GM10248 (cell line): ENCODE results near the gene PCCA.
"Not testable (repeated sequence)": the region's sequence is repeated elsewhere in the genome, so short reads cannot be mapped to it uniquely, and the experiment has no call there.

Experiments
- CTCF ChIA-PET: fragments of 300-600 bp; sonication (Branson Sonifier 250); formaldehyde crosslinking; extraction: SDS; loops from one replicate; lab custom pipeline; 2021; ENCODE audit warnings: antibody characterized with exemption; lab: Yijun Ruan, JAX
- POLR2A ChIA-PET: fragments of 350-650 bp; sonication (Branson Sonifier 250); formaldehyde crosslinking; extraction: SDS; loops from one replicate; lab custom pipeline; 2020; ENCODE audit warnings: antibody characterized with exemption; lab: Yijun Ruan, JAX
- DNase-seq: peaks from one replicate; pipeline ENCODE4 v3.0.0; 2012; ENCODE audit errors: extremely low spot score
- TF ChIP-seq, protein P1 (sequence below): IDR thresholded peaks from 2 replicates; pipeline ENCODE4 v1.5.1; 2012; ENCODE audit warnings: mild to moderate bottlenecking, low read depth; ENCODE audit errors: extremely low read depth, missing control alignments, control extremely low read depth

Gene PCCA

DNA sequence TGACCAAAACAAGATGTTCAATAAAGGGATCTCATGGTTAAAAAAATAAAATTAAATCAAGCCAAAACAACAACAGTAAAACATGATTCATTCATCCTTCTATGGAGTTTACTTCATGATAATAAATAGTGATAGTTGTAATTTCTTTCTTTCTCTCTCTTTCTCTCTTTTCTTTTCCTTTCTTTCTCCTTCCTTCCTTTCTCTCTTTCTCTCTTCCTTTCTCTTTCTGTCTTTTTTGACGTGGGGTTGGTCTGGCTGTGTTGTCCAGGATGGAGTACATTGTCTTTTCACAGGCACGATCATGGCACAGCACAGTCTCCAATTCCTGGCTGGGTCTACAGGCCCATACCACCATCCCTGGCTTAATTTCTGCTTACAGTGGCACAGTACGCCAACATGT is 29.1 kb upstream of the PCCA start:
- TF ChIP-seq, protein P1, sequence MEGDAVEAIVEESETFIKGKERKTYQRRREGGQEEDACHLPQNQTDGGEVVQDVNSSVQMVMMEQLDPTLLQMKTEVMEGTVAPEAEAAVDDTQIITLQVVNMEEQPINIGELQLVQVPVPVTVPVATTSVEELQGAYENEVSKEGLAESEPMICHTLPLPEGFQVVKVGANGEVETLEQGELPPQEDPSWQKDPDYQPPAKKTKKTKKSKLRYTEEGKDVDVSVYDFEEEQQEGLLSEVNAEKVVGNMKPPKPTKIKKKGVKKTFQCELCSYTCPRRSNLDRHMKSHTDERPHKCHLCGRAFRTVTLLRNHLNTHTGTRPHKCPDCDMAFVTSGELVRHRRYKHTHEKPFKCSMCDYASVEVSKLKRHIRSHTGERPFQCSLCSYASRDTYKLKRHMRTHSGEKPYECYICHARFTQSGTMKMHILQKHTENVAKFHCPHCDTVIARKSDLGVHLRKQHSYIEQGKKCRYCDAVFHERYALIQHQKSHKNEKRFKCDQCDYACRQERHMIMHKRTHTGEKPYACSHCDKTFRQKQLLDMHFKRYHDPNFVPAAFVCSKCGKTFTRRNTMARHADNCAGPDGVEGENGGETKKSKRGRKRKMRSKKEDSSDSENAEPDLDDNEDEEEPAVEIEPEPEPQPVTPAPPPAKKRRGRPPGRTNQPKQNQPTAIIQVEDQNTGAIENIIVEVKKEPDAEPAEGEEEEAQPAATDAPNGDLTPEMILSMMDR = no peak
- no peak for DNase-seq
- CTCF ChIA-PET = no interaction called here

DNA sequence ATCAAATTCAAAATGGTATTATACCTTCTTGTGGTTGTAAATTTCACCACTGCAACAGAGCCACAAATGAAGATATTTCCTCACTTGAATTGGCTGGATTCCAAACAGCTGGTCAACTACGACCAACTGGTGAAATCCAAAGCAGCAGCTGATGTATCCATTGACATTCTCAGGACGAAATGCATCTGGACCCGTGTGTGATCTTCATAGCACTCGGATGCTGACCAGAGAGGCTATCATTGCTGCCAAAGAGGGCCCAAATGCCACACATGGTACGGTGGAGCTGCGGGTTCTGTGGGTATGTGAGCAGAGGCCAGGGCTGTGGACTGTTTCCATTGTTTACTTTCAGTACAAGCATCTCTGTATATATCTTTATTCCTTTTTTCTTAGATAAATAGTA is 25.6 kb upstream of the PCCA start:
- ChIA-PET POLR2A (no interaction called here), CTCF (no interaction called here)
- DNase-seq = no peak
- TF ChIP-seq, protein P1 = no peak

More for the DNA sequence above, 29.1 kb upstream of the PCCA start:
- POLR2A ChIA-PET = no interaction called here

DNA sequence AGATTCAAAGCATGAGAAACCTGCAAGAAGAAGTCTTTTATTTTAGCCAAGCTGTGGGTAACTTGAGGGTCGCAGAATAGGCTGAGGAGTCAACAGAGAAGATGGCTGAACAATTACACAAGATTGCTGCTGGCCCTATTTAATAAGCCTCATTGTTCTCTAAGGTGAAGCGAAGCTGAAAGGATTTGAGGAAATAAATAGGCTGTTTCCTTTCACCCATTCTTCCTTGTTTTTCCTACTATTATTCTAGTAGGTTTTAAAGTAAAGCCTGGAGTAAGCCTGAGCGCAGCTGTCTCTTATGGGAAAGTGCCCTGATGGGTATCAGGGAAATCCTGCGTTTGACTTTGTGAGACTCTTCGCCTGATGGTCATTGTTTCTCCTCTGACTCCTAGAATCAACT is 25.0 kb upstream of the PCCA start:
- TF ChIP-seq, protein P1 = no peak
- DNase-seq = no peak
- ChIA-PET POLR2A (no interaction called here), CTCF (interaction anchor here (0.8 kb wide), 1 partner anchor 23 kb away, joined by 3 read pairs; no protein-coding TSS in a partner anchor)

DNA sequence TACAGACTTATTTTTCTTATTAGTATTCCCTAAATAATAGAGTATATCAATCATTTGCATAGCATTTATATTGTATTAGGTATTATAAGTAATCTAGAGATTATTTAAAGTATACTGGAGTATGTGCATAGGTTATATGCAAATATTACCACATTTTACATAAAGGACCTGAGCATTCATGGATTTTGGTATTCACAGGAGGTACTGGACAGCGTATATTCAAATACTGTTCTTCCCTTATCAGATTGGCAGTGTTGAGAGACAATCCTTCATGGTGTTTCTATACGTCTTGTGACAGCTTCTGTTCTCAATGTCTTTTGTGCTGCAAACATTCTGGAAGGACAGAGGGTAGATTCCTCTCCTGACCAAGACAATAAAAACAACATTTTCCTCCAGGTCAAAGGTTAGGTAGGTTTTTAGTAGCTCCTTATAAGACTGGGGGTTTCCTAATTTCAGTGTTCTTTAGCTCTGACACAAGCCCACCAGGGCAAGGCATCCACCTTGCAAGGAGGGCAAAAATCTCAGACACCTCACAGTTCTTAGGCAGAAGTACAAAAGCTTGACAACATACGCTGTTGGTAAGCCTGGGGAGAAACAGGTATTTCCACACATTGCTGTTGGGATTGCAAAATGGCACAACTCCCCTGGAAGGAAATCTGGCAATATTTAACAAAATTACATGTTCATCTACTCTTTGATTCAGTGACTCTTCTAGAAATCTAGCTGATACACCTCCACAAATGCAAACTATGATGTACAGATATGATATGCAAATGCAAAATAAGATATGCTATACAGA is 20.6 kb upstream of the PCCA start:
- POLR2A ChIA-PET = no interaction called here
- TF ChIP-seq, protein P1 = no peak
- CTCF ChIA-PET = no interaction called here

DNA sequence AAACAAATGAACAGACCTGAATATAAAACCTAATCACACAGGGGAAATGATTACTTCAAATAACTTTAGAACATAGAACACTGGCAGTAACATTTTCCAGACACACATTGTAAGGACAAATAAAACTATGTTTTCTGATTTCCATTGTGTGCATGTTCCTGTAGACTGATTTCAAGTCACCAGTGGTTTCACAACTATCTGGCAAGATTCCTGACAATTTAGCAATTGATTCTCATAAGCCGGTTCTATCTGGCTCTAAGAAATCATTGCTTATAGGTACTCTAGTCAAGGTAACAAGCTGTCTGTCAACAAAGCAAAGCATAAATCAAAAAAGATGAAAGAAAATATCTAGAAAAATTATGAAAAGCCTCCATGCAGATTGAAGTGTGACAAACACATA is 19.6 kb upstream of the PCCA start:
- CTCF ChIA-PET = interaction anchor here (1.0 kb wide), 1 partner anchor 17 kb away, joined by 3 read pairs; no protein-coding TSS in a partner anchor
- POLR2A ChIA-PET = no interaction called here
- TF ChIP-seq, protein P1 = no peak
- no peak for DNase-seq

More for the DNA sequence above, 20.6 kb upstream of the PCCA start:
- DNase-seq = no peak

DNA sequence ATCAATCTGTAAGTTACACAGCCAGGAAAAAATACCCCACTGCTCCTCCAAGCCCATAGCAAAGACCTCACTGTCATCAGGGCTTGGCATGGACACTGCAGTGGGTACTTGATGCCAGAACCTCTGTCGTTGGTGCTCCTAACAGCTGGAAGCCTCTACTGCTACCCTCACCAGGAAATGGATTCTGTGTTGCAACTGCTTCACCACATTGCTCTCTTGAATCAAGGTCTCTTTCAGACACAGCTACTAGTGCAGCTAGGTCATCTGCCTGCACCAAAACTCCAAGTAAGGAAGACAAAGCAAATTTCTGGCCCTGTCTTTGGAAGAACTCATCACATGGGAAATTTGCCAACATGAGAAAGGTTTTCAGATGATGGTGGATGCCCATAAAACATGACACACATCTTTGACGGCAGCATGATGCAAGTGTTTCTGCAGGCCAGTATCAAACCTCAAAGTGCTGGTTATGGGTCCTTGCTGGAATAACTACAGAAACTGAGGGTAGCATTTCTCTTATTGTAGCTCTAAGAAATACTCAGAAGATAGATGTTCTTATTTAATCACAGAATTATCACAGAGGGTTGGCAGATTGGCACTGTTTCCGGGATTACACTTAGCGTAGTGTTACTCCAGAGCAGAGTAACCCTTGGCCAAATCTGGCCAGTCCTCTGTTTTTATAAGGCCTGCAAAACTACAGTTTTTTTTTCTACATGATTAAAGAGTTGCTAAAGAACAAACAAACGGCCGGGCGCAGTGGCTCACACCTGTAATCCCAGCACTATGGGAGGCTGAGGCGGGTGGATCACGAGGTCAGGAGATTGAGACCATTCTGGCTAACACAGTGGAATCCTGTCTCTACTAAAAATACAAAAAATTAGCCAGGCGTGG is 12.9 kb upstream of the PCCA start:
- TF ChIP-seq, protein P1 = no peak
- no peak for DNase-seq
- ChIA-PET CTCF (no interaction called here), POLR2A (no interaction called here)

DNA sequence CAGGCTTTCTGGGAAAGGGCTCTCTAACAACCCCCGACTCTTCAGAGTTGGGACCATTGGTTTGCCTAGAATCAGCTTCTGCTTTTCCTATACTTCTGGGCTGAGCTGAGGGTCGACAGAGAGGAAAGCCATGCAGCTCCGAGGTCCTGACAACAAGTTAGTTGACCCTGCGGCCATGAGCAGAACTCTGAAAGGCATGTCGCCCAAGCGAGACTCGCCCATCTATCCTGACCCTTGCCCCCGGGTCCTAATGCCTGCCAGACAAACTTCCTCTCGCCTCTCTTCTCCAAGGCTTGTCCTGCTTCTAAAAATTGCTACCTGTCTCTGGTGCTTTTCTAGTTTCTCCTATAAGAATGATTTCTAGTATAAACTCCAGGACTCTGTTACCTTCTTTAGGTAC is 9.9 kb upstream of the PCCA start:
- POLR2A ChIA-PET, CTCF ChIA-PET: not testable (repeated sequence)

DNA sequence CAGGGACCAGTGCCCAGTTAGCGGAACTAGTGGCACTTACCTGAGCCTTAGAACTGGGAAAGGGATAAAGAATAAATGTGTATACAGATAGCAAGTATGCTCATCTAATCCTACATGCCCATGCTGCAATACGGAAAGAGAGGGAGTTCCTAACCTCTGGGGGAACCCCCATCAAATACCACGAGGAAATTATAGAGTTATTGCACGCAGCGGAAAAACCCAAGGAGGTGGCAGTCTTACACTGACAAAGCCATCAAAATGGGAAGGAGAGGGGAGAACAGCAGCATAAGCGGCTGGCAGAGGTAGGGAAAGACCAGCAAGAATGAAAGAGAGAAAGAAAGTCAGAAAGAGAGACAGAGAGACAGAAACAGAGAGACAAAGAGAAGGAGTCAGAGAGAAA is 5.5 kb upstream of the PCCA start:
- CTCF ChIA-PET, DNase-seq, POLR2A ChIA-PET: not testable (repeated sequence)

More for the DNA sequence above, 9.9 kb upstream of the PCCA start:
- not testable (repeated sequence) for DNase-seq
